SKM-1 (cell line): ENCODE data around the gene WWOX.

Experiments
- DNase-seq: peaks from one replicate; lab custom pipeline; 2025; ENCODE audit not compliant: unreplicated experiment; lab: John Stamatoyannopoulos, UW

Gene WWOX

GRCh38 chr16:78778101-78779004 is 678.9 kb downstream of the WWOX start:
- DNase-seq, result no peak

GRCh38 chr16:78780808-78781207 is 681.4 kb downstream of the WWOX start:
- no peak for DNase-seq

DNA sequence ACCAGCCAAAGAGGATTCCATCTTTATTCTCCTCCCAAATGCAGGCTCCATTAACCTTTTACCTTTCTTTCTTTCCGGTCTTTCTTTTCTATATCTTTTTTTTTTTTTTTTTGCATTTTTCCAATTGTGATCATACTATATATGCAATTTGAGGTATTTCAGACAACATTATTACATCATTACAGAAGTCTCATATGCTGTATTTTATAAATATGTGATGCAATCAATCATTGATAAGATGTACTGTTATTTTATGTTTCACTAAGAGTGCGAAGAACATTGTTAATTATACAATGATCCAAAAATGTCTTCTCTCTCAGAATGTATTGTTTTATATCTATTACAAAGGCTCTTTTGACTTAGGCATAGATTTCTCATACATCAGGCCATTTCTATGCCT is 683.1 kb downstream of the WWOX start:
- DNase-seq, result no peak

DNA sequence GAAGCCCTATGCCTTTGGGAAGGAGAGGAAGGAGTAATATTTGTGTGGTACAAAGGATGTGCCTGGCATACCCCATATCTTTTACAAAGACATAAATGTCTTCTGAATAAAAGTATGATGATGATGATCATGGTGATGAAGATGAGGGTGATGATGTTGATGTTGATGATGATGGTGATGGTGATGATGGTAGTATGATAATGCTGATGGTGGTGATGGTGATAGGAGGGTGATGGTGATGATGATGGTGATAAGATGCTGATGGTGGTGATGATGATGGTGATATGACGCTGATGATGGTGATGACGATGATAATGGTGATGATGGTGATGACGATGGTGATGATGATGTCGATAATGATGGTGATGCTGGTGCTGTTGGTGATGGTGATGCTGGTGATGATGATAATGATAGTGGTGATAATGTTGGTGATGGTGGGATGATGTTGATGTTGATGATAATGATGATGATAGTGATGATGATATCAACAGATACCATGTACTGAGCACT is 684.2 kb downstream of the WWOX start:
- DNase-seq, result no peak

DNA sequence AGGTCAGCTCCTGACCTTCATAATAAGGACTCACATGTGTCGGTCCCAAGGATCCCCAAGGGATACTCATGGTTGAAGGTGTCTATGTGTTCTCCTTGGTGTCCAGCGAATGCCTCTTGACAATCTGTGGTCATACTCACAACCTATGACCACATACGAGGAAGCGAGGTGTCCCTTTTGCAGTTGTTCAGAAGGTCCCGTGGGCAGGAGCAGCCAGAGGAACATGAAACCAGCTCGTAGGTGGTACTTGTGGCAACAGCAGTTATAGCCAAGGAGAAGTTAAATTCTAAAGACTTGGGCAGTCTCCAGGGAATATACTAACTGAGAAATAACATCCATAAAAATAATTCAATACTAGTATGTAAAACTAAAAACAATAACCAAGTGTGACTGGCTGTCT is 685.3 kb downstream of the WWOX start:
- no peak for DNase-seq

DNA sequence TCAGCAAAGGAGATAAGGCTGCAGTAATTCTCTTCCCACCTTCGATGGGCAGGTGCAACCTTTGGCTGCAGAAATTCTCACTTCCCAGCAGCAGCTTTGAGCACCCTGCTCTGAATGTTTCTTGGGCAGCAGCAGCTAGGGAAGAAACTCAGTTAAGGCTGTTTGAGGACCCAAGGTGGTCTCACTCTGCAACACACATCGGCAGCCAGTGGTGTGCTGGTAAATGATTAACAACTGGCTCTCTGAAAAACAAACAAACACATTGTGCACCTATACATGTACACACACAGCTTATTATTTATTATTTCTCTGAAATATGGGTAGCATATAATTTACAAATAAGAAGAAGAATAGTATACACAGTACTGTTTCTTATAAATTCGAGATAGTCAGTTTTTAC is 685.8 kb downstream of the WWOX start:
- no peak for DNase-seq

DNA sequence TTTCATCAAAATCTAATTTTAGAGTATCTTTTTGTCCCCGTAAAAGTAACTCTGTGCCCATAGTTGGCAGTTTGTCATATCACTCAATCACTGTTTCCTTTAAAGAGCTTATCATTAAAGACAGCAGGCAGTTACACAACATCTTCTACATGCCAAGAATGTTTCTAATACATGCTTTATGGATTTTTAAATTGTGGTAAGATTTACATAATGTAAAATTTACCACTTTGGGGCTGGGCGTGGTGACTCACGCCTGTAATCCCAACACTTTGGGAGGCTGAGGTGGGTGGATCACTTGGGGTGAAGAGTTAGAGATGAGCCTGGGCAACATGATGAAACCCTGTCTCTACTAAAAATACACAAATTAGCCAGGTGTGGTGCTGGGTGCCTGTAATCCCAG is 687.2 kb downstream of the WWOX start:
- no peak for DNase-seq

DNA sequence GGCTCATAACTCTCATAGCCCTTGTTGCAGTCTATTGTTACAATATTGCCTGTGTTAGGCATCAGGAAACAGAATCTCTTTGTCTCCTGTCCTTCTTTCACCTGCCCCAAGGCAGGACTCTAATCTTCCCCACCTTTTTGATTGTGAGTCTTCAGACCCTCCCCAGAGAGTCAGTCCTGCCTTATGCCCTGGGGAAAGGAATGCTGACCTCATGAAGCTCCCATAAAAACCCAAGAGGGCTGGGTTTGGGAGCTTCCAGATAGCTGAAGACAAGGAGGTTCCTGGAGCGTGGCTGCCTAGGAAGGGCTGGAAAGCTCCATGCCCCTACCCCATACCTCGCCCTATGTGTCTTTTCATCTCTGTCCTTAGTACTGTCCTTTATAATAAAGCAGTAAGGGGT is 688.8 kb downstream of the WWOX start:
- no peak for DNase-seq

- no peak for DNase-seq
Observed at GRCh38 chr16:78788696-78789095, 689.2 kb downstream of the WWOX start.

DNA sequence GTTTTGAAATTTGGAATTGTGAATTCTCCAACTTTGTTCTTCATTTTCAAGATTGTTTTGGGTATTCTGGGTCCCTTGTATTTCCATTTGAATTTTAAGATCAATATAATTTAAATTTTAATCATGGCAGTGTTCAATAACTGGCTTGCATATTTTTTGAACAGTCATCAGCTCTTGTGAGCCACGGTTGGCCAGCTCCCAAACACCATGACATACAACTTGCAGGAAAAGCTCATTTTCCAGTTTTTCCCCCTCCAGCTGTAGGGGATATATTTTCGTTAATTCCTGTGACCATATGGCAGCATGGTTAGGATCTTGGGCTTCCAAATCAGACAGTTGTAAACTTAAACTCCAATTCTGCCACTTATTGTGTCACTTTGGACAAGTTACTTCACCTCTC is 690.1 kb downstream of the WWOX start:
- DNase-seq, result no peak

GRCh38 chr16:78791011-78791410 is 691.6 kb downstream of the WWOX start:
- DNase-seq, result no peak

DNA sequence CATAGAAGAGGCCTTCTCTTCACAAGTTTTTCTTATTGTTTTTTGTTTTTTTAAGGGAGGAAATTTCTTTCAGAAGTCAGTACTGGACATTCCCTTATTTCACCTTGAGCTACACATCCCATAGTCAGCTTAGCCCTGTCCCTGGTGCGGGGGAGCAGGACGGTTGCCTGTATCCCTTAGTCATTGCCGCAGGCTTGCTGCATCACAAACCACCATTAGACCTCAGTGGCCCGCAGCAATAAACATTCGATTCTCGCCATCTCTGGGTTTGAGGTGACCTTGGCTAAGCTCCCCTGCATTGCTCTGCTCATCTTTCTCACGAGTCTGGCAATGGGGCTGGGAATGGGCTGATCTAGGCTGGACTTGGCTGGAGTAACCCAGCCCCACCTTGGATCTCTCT is 692.5 kb downstream of the WWOX start:
- DNase-seq, result no peak

- no peak for DNase-seq
Observed at GRCh38 chr16:78792952-78793351, 693.5 kb downstream of the WWOX start.

GRCh38 chr16:78794581-78795250 is 695.3 kb downstream of the WWOX start:
- DNase-seq, result no peak

GRCh38 chr16:78795433-78795832 is 696.0 kb downstream of the WWOX start:
- DNase-seq, result no peak

GRCh38 chr16:78796221-78796866 is 696.9 kb downstream of the WWOX start:
- DNase-seq, result peak; percentile 17

DNA sequence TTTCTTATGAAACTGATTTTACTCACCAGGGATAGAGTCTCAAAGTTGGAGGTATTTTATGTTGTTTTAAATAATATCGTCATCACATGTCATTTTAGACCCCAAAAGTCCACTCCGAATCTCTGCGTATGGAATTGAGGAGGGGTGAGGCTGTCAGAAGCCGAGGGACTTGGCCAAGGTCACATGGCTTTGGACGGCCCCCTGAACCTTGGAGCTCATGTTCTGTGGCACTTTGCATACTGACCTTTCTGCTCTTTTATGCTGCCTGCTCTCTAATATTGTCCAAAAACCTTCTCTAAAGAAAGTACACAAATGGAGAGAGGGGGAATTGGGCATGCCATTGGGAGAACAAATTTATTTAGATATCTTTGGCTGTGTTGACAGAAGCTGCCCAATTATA is 700.0 kb downstream of the WWOX start:
- DNase-seq, result no peak

DNA sequence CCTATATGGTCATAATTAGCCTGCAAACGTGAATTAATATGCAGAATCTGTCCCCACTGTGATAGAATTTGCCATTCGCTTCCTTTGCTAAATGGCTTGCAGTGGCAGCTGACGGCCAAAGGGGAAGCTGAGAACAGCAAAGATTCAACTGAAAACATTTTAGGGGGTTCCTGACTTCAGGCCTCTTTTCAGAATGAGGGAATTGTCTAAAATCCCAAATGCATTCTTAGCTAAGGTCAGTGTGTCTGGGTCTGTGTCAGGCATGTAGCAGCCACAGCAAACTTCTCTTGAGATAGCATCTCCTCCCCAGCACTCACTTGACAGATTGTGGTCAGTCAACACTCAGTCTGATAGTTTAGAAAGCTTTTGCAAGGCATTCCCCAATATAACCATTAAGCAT is 701.1 kb downstream of the WWOX start:
- no peak for DNase-seq

DNA sequence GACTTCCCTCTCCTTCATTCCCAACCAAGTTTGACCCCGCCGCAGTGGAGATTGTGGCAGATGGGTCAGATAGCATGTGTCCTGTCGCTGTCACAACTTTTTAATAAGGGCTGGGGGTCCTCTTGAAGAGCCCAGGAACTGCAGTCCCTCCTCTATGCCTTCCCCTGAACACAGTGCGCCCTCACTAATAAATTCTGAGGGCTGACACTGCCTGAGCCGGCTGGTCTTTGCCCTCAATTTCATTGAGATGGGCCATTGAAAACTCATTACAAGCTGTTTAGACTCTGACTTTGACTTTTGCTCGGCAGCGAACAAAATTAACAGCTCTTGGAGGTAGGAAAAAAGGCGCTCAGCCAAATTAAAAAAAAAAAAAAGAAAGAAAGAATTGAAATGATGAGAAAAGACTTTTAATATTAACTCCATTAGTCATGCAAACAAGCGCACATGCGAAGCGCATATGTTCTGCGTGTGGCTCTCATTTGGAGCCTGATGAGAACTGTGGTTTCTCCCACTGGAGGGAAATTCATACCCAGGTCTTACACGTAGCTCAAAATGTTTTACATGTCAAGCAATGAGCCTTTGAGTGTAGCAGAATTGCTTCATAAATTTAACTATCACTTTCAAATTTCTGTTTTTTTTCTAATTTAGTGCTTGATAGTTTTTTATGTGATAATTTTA is 704.7 kb downstream of the WWOX start:
- DNase-seq, result no peak

DNA sequence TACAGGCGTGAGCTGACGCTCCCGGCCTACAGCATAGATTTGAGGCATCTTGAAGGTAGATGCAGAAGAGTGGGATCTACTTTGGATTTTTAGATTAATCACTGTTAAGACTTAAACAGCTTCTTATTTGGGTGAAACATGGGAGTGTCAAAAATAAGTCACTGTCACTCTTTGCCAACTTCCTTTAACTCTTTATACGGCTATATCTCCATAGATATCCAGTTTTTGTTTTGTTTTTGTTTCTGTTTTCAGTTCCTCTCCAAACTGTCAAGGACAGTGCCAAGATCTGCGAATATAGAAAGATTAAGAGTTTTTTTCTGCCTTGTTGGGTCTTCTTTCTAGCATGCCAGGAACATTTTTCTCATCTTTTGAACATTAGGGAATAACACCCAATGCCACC is 706.1 kb downstream of the WWOX start:
- no peak for DNase-seq

DNA sequence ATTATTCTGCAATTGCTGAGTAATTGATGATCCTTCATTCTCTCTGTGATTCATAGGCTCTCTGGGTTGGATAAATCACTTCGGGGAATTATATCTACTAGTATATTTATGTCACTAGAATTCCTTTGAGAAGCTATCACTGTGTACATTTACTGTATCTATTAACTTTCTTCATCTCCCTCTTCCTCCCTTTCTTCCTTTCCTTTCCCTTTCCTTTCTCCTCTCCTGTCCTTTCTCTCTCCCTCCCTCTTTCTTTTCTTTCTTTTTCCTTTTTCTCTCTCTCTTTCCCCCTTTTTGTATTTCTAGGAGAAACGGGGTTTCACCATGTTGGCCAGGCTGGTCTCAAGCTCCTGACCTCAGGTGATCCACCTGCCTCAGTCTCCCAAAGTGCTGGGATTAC is 711.8 kb downstream of the WWOX start:
- DNase-seq, result no peak
